ENCODE results near the gene ARHGEF40. TPM values are rescaled to one million over a fixed set of nuclear protein-coding genes. Genes with fewer than 3 reads are reported as not detected.

ARHGEF40 gene
- polyA plus RNA-seq, 1 donor: 82.7 TPM

GRCh38 chr14:21078287-21078686, 8.2 kb downstream of the ARHGEF40 start:
- no peak for DNase-seq

GRCh38 chr14:21078726-21079125, 8.6 kb downstream of the ARHGEF40 start:
- no peak for DNase-seq

GRCh38 chr14:21081521-21082142, 11.5 kb downstream of the ARHGEF40 start:
- no peak for DNase-seq

GRCh38 chr14:21083565-21084325, 13.6 kb downstream of the ARHGEF40 start:
- DNase-seq: no peak

- DNase-seq: no peak
Measured at GRCh38 chr14:21084396-21084795, 14.3 kb downstream of the ARHGEF40 start.

GRCh38 chr14:21084998-21085853, 15.1 kb downstream of the ARHGEF40 start:
- no peak for DNase-seq

- DNase-seq: no peak
Measured at GRCh38 chr14:21086908-21087293, 16.8 kb downstream of the ARHGEF40 start.

GRCh38 chr14:21087294-21088091, 17.4 kb downstream of the ARHGEF40 start:
- DNase-seq: no peak

- DNase-seq: no peak
Measured at GRCh38 chr14:21088687-21089086, 18.6 kb downstream of the ARHGEF40 start.

GRCh38 chr14:21089271-21089670, 19.2 kb downstream of the ARHGEF40 start:
- DNase-seq: no peak

GRCh38 chr14:21089877-21090193, 19.7 kb downstream of the ARHGEF40 start:
- DNase-seq: no peak

- DNase-seq: no peak
Measured at GRCh38 chr14:21090194-21090939, 20.3 kb downstream of the ARHGEF40 start.

- no peak for DNase-seq
Measured at GRCh38 chr14:21090940-21091663, 21.0 kb downstream of the ARHGEF40 start.

GRCh38 chr14:21091821-21092272, 21.7 kb downstream of the ARHGEF40 start:
- DNase-seq: no peak

- peak; percentile 64 for DNase-seq
Measured at GRCh38 chr14:21092273-21093011, 22.3 kb downstream of the ARHGEF40 start.

GRCh38 chr14:21093018-21093417, 22.9 kb downstream of the ARHGEF40 start:
- DNase-seq: no peak

GRCh38 chr14:21093769-21094681, 23.9 kb downstream of the ARHGEF40 start:
- DNase-seq: peak; percentile 84

GRCh38 chr14:21095430-21096205, 25.5 kb downstream of the ARHGEF40 start:
- DNase-seq: no peak

All from left kidney (tissue), 2 donors.